Parathyroid adenoma (tissue), 2 donors: ENCODE data around the gene BRD3.

ENCODE experiments used
- H2AFZ ChIP-seq: fragments of 300-600 bp; sonication (generic); one replicate; pipeline ENCODE4 v1.7.0; 2017; ENCODE audit warnings: antibody characterized with exemption, mild to moderate bottlenecking
- H3K27ac ChIP-seq: fragments of 300-600 bp; sonication (generic); one replicate; pipeline ENCODE4 v1.7.0; 2017
- H3K27me3 ChIP-seq: fragments of 300-600 bp; sonication (generic); one replicate; pipeline ENCODE4 v1.7.0; 2017; ENCODE audit warnings: low read length; ENCODE audit not compliant: control insufficient read depth, insufficient read depth
- H3K36me3 ChIP-seq: fragments of 300-600 bp; sonication (generic); one replicate; pipeline ENCODE4 v1.7.0; 2017; ENCODE audit warnings: low read length; ENCODE audit not compliant: control insufficient read depth, insufficient read depth
- H3K4me1 ChIP-seq: fragments of 300-600 bp; sonication (generic); one replicate; pipeline ENCODE4 v1.7.0; 2017; ENCODE audit warnings: control low read depth
- H3K4me2 ChIP-seq: fragments of 300-600 bp; sonication (generic); one replicate; pipeline ENCODE4 v1.7.0; 2017; ENCODE audit warnings: low read length
- H3K4me3 ChIP-seq: fragments of 300-600 bp; sonication (generic); one replicate; pipeline ENCODE4 v1.7.0; 2017; ENCODE audit warnings: low read depth, low read length
- H3K79me2 ChIP-seq: fragments of 300-600 bp; sonication (generic); one replicate; pipeline ENCODE4 v1.7.0; 2017; ENCODE audit warnings: control low read depth
- H3K9ac ChIP-seq: fragments of 300-600 bp; sonication (generic); one replicate; pipeline ENCODE4 v1.7.0; 2017; ENCODE audit warnings: mild to moderate bottlenecking
- H3K9me3 ChIP-seq: fragments of 300-600 bp; sonication (generic); one replicate; pipeline ENCODE4 v1.7.0; 2017; ENCODE audit warnings: low read length; ENCODE audit not compliant: control insufficient read depth
- CTCF ChIP-seq: fragments of 300-600 bp; sonication (generic); IDR thresholded peaks from one replicate; pipeline ENCODE4 v1.7.0; 2017; ENCODE audit warnings: antibody characterized with exemption, mild to moderate bottlenecking
- donor health status: primary hyperparathyroidism.

The BRD3 gene

GRCh38 chr9:134052941-134053340 lies 14.9 kb downstream of the BRD3 start:
- no peak overlapping the region for H3K9ac ChIP-seq
- no peak overlapping the region for H3K4me2 ChIP-seq
- H3K79me2 ChIP-seq, result peaks cover 18% of the 10 kb centered on the region
- H3K27me3 ChIP-seq, result no peaks in the 10 kb centered on the region
- no peaks in the 10 kb centered on the region for H3K9me3 ChIP-seq
- H3K4me3 ChIP-seq, result no peak overlapping the region
- no peak for TF ChIP-seq CTCF
- H2AFZ ChIP-seq, result no peak overlapping the region
- H3K4me1 ChIP-seq, result peaks cover 11% of the 10 kb centered on the region
- no peaks in the 10 kb centered on the region for H3K36me3 ChIP-seq
- no peak overlapping the region for H3K27ac ChIP-seq

- Histone ChIP-seq H3K4me1 (peaks cover 11% of the 10 kb centered on the region), H3K9ac (no peak overlapping the region), H2AFZ (no peak overlapping the region), H3K36me3 (no peaks in the 10 kb centered on the region), H3K4me2 (no peak overlapping the region), H3K9me3 (no peaks in the 10 kb centered on the region), H3K79me2 (peaks cover 14% of the 10 kb centered on the region), H3K27me3 (no peaks in the 10 kb centered on the region), H3K27ac (no peak overlapping the region), H3K4me3 (no peak overlapping the region)
- TF ChIP-seq CTCF, result no peak
These were observed 15.3 kb downstream of the BRD3 start for GRCh38 chr9:134052491-134052890.

GRCh38 chr9:134051319-134051718 lies 16.5 kb downstream of the BRD3 start:
- no peak overlapping the region for H3K4me2 ChIP-seq
- no peak overlapping the region for H3K4me3 ChIP-seq
- H3K36me3 ChIP-seq, result no peaks in the 10 kb centered on the region
- H3K27ac ChIP-seq, result no peak overlapping the region
- no peak for TF ChIP-seq CTCF
- H2AFZ ChIP-seq, result no peak overlapping the region
- no peaks in the 10 kb centered on the region for H3K9me3 ChIP-seq
- H3K27me3 ChIP-seq, result no peaks in the 10 kb centered on the region
- H3K79me2 ChIP-seq, result peaks cover 10% of the 10 kb centered on the region
- peaks cover 9% of the 10 kb centered on the region for H3K4me1 ChIP-seq
- H3K9ac ChIP-seq, result no peak overlapping the region

- Histone ChIP-seq H3K27me3 (no peaks in the 10 kb centered on the region), H3K27ac (no peak overlapping the region), H3K4me3 (no peak overlapping the region), H3K36me3 (no peaks in the 10 kb centered on the region), H3K4me1 (peaks cover 7% of the 10 kb centered on the region), H3K4me2 (no peak overlapping the region), H2AFZ (no peak overlapping the region), H3K79me2 (peaks cover 10% of the 10 kb centered on the region), H3K9ac (no peak overlapping the region), H3K9me3 (no peaks in the 10 kb centered on the region)
- TF ChIP-seq CTCF, result no peak
These were observed 17.1 kb downstream of the BRD3 start for GRCh38 chr9:134050726-134051125.

GRCh38 chr9:134049772-134050588 lies 17.8 kb downstream of the BRD3 start:
- H2AFZ ChIP-seq, result no peak overlapping the region
- no peak overlapping the region for H3K4me2 ChIP-seq
- H3K36me3 ChIP-seq, result no peaks in the 10 kb centered on the region
- H3K79me2 ChIP-seq, result peaks cover 4% of the 10 kb centered on the region
- H3K4me3 ChIP-seq, result no peak overlapping the region
- TF ChIP-seq CTCF, result no peak
- H3K27ac ChIP-seq, result no peak overlapping the region
- no peaks in the 10 kb centered on the region for H3K27me3 ChIP-seq
- H3K9me3 ChIP-seq, result no peaks in the 10 kb centered on the region
- no peak overlapping the region for H3K9ac ChIP-seq
- no peaks in the 10 kb centered on the region for H3K4me1 ChIP-seq
